SK-N-SH (cell line): ENCODE data around the gene PLCH1. TPM values are rescaled to one million over a fixed set of nuclear protein-coding genes. Genes with fewer than 3 reads are reported as not detected.

ENCODE experiments used
- CTCF ChIA-PET: fragments of 300-600, 350-600 bp; formaldehyde crosslinking; extraction: SDS; loops from one replicate; lab custom pipeline; 2021; lab: Yijun Ruan, JAX
- POLR2A ChIA-PET: fragments of 350-600 bp; sonication (Branson Sonifier 250); formaldehyde crosslinking; extraction: SDS; loops from one replicate; lab custom pipeline; 2020; ENCODE audit warnings: antibody characterized with exemption, inconsistent platforms; lab: Yijun Ruan, JAX
- DNase-seq: peaks from one replicate; pipeline ENCODE4 v3.0.0; 2012
- H2AFZ ChIP-seq: fragments of 200-600 bp; sonication (generic); 2 replicates; pipeline ENCODE4 v1.8.1; 2016; ENCODE audit warnings: antibody characterized with exemption, mild to moderate bottlenecking, low read depth
- H3F3A ChIP-seq: fragments of 200-600 bp; sonication (generic); replicated peaks from 2 replicates; pipeline ENCODE3; 2016; ENCODE audit warnings: antibody characterized with exemption, mild to moderate bottlenecking; ENCODE audit not compliant: insufficient read depth
- H3K27ac ChIP-seq, 2 experiments: fragments of 200-500 bp in 1 of 2; fragments of 200-600 bp in 1 of 2; sonication (Bioruptor generic) in 1 of 2; sonication (generic), shearing (Covaris generic) in 1 of 2; 2 replicates each; pipeline versions ENCODE4 v1.5.1 to v1.6.1; 2014 to 2016; ENCODE audit warnings: low read depth in 2 of 2, inconsistent platforms in 1 of 2, low read length in 1 of 2, mild to moderate bottlenecking in 1 of 2, mixed read lengths in 1 of 2
- H3K27me3 ChIP-seq: fragments of 200-600 bp; sonication (generic), shearing (Covaris generic); 2 replicates; pipeline ENCODE4 v1.6.1; 2016; ENCODE audit warnings: mixed run types; ENCODE audit not compliant: insufficient read depth
- H3K36me3 ChIP-seq, 2 experiments: fragments of 200-500 bp in 1 of 2; fragments of 200-600 bp in 1 of 2; sonication (Bioruptor generic) in 1 of 2; sonication (generic) in 1 of 2; replicated peaks in 1 of 2; 2 replicates each; pipeline versions ENCODE3 to v1.5.1; 2014 to 2016; ENCODE audit warnings: low read length in 1 of 2, mild to moderate bottlenecking in 1 of 2; ENCODE audit not compliant: insufficient read depth in 2 of 2, control insufficient read depth in 1 of 2
- H3K4me1 ChIP-seq, 2 experiments: fragments of 200-500 bp in 1 of 2; fragments of 200-600 bp in 1 of 2; sonication (Bioruptor generic) in 1 of 2; sonication (generic), shearing (Covaris generic) in 1 of 2; 2 replicates each; pipeline versions ENCODE4 v1.5.1 to v1.6.1; 2014 to 2016; ENCODE audit warnings: low read depth in 1 of 2, low read length in 1 of 2, mixed run types in 1 of 2; ENCODE audit not compliant: insufficient read depth in 2 of 2, control insufficient read depth in 1 of 2
- H3K4me2 ChIP-seq: fragments of 200-600 bp; sonication (generic), shearing (Covaris generic); 2 replicates; pipeline ENCODE4 v1.6.1; 2017; ENCODE audit warnings: mixed run types
- H3K4me3 ChIP-seq, 2 experiments: fragments of 200-500 bp in 1 of 2; fragments of 200-600 bp in 1 of 2; sonication (Bioruptor generic) in 1 of 2; sonication (generic), shearing (Covaris generic) in 1 of 2; 2 replicates each; pipeline versions ENCODE4 v1.5.1 to v1.8.1; 2014 to 2016; ENCODE audit warnings: low read depth in 2 of 2, inconsistent platforms in 1 of 2, low read length in 1 of 2, mild to moderate bottlenecking in 1 of 2, mixed read lengths in 1 of 2, moderate library complexity in 1 of 2
- H3K79me2 ChIP-seq: fragments of 200-600 bp; sonication (generic); 2 replicates; pipeline ENCODE4 v1.8.1; 2017; ENCODE audit warnings: mild to moderate bottlenecking; ENCODE audit not compliant: insufficient read depth
- H3K9ac ChIP-seq: fragments of 200-600 bp; sonication (generic); 2 replicates; pipeline ENCODE4 v1.6.1; 2017; ENCODE audit warnings: mixed run types
- H3K9me2 ChIP-seq: fragments of 200-600 bp; sonication (generic); 2 replicates; pipeline ENCODE4 v1.6.1; 2017; ENCODE audit warnings: mixed run types
- H3K9me3 ChIP-seq: fragments of 200-600 bp; sonication (generic); 2 replicates; pipeline ENCODE4 v1.6.1; 2017; ENCODE audit warnings: mixed run types, mild to moderate bottlenecking, moderate library complexity
- H4K20me1 ChIP-seq: fragments of 200-600 bp; sonication (generic); 2 replicates; pipeline ENCODE4 v1.6.1; 2017; ENCODE audit warnings: mild to moderate bottlenecking, mixed run types; ENCODE audit not compliant: insufficient read depth
- FOSL2 ChIP-seq: IDR thresholded peaks from 2 replicates; pipeline ENCODE4 v1.4.0; 2012; ENCODE audit warnings: low read depth, mild to moderate bottlenecking, moderate library complexity, borderline replicate concordance
- FOXJ3 ChIP-seq: sonication (generic); formaldehyde crosslinking; IDR thresholded peaks from 2 replicates; pipeline ENCODE4 v1.5.1; 2020; ENCODE audit warnings: mild to moderate bottlenecking, missing genetic modification reagents
- GABPA ChIP-seq: IDR thresholded peaks from 2 replicates; pipeline ENCODE4 v1.4.0; 2012; ENCODE audit warnings: low read depth, mild to moderate bottlenecking
- GATA2 ChIP-seq: sonication (generic); formaldehyde crosslinking; IDR thresholded peaks from 2 replicates; pipeline ENCODE4 v1.5.0; 2020; ENCODE audit warnings: mild to moderate bottlenecking, missing genetic modification reagents
- JUND ChIP-seq: IDR thresholded peaks from 2 replicates; pipeline ENCODE4 v1.4.0; 2012
- NFIC ChIP-seq: IDR thresholded peaks from 2 replicates; pipeline ENCODE4 v1.4.0; 2012; ENCODE audit warnings: borderline replicate concordance
- POLR2AphosphoS5 ChIP-seq: IDR thresholded peaks from 2 replicates; pipeline ENCODE4 v1.6.1; 2012; ENCODE audit warnings: low read depth, low read length
- TCF12 ChIP-seq: IDR thresholded peaks from 2 replicates; pipeline ENCODE4 v1.4.0; 2012
- YY1 ChIP-seq: IDR thresholded peaks from 2 replicates; pipeline ENCODE4 v1.4.0; 2012; ENCODE audit warnings: low read depth, mild to moderate bottlenecking
- WGBS: methylation state at CpG from one replicate; pipeline ENCODE4 v1.1.6; 2017; ENCODE audit warnings: low lambda C conversion rate; 5-methylcytosine and 5-hydroxymethylcytosine counted together
- polyA plus RNA-seq, 3 experiments: library from polyadenylated mRNA; depleted of rRNA; stranded (reverse); fragments of >200 nt; gene quantifications; 2 replicates each; pipeline ENCODE4 v1.2.3, GENCODE V29; 2012
- TF ChIP-seq, protein P1 (sequence below): IDR thresholded peaks from 2 replicates; pipeline ENCODE4; 2012
- TF ChIP-seq, protein P2 (sequence below): IDR thresholded peaks from 2 replicates; pipeline ENCODE4 v1.6.1; 2012; ENCODE audit warnings: mild to moderate bottlenecking, low read depth, low read length, moderate library complexity

PLCH1 gene
- polyA plus RNA-seq, 1 of the 3 experiments (the other 2 are of a cell fraction), result 0.26 TPM

DNA sequence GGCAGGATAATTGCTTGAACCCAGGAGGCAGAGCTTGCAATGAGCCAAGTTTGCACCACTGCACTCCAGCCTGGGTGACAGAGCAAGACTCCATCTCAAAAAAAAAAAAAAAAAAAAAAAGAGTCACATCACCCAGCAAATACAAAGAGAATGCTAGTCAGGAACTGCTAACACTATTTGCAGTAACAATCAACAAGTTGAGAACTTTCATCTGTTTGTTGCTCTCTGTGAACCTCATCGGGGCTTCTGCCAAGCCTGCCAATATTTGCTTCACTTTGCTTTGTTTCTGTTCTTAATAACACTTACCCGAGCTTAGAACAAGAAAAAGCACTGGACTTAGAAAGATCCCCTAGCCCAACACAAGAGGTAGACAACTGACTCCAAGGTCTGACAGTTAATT lies 76.9 kb downstream of the PLCH1 start:
- ChIA-PET POLR2A (no interaction called here), CTCF (no interaction called here)

DNA sequence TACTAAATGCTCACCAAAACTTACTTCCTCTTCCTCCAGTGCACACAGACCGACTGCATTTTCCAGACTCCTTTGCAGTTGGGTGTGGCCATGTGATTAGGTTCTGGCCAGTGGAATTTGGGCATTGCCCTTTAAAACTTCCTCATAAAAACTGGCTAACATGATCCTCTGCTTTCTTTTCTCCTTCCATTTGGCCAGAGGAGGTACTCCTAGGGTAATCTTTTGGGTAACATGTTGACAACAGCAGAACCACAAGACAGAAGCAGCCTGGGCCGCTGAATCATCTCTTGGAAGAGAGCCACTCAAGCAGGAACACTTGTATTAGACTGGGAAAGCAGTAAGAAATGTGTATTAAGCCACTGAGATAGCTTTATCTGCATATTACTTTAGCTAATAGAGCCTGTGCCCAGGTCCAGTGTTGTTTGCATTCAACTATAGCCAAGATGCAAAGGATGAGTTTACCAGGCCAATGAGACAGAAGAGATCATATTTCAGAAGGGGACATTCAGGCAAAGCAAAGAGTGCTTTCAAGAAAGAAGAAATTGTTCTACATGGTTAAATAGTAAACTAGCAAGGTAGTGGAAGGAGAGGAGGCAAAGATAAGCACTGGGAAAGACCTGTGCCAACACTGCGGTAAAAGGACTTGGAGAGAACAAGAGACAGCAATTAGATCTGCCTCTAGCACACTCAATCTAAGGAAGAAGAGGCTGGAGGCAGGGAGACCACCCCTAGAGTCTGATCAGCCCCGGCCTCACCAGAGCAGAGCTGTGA lies 79.8 kb downstream of the PLCH1 start:
- peak overlapping the region in 1 of 2 experiments; percentile 8; a peak in 2 of 4 replicates for H3K27ac ChIP-seq
- ChIA-PET POLR2A (no interaction called here), CTCF (no interaction called here)
- H3K9me3 ChIP-seq, result no peaks in the 10 kb centered on the region
- no peak overlapping the region for H3K4me2 ChIP-seq
- no peaks in the 10 kb centered on the region for H3K9me2 ChIP-seq
- H4K20me1 ChIP-seq, result no peaks in the 10 kb centered on the region
- TF ChIP-seq POLR2AphosphoS5, result 0 out of 2 replicates have a peak, but pooled peaks have one; percentile 28
- TF ChIP-seq GATA2, result no peak
- TF ChIP-seq JUND, result peak; percentile 37; the same call in 1 of the 2 replicates
- TF ChIP-seq TCF12, result peak; percentile 68
- no peak for TF ChIP-seq FOXJ3 (CRISPR knock-in tag)
- TF ChIP-seq, protein P1, sequence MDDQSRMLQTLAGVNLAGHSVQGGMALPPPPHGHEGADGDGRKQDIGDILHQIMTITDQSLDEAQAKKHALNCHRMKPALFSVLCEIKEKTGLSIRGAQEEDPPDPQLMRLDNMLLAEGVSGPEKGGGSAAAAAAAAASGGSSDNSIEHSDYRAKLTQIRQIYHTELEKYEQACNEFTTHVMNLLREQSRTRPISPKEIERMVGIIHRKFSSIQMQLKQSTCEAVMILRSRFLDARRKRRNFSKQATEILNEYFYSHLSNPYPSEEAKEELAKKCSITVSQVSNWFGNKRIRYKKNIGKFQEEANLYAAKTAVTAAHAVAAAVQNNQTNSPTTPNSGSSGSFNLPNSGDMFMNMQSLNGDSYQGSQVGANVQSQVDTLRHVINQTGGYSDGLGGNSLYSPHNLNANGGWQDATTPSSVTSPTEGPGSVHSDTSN, result peak; percentile 42
- TF ChIP-seq FOSL2, result peak; percentile 45; the same call in 1 of the 2 replicates
- peak; percentile 46 for TF ChIP-seq NFIC
- H2AFZ ChIP-seq, result no peak overlapping the region
- H3K9ac ChIP-seq, result no peak overlapping the region
- WGBS, result 53% methylated on average over 4 of the region's 4 CpGs
- no peak for DNase-seq
- no peaks in the 10 kb centered on the region for H3K36me3 ChIP-seq
- H3K4me3 ChIP-seq, result no peak overlapping the region
- H3F3A ChIP-seq, result no peaks in the 10 kb centered on the region
- H3K27me3 ChIP-seq, result 0 out of 2 replicates have a peak, but pooled peaks cover 3% of the 10 kb centered on the region
- H3K4me1 ChIP-seq, result peaks cover 0 to 5% of the 10 kb centered on the region in 2 experiments; a peak in 1 of 4 replicates
- no peaks in the 10 kb centered on the region for H3K79me2 ChIP-seq

More for the DNA sequence above, 76.9 kb downstream of the PLCH1 start:
- DNase-seq, result no peak
- H3K9me3 ChIP-seq, result no peaks in the 10 kb centered on the region
- H3K4me2 ChIP-seq, result no peak overlapping the region
- H3K79me2 ChIP-seq, result no peaks in the 10 kb centered on the region
- no peaks in the 10 kb centered on the region for H3K9me2 ChIP-seq
- H3K9ac ChIP-seq, result no peak overlapping the region
- TF ChIP-seq, protein P2, sequence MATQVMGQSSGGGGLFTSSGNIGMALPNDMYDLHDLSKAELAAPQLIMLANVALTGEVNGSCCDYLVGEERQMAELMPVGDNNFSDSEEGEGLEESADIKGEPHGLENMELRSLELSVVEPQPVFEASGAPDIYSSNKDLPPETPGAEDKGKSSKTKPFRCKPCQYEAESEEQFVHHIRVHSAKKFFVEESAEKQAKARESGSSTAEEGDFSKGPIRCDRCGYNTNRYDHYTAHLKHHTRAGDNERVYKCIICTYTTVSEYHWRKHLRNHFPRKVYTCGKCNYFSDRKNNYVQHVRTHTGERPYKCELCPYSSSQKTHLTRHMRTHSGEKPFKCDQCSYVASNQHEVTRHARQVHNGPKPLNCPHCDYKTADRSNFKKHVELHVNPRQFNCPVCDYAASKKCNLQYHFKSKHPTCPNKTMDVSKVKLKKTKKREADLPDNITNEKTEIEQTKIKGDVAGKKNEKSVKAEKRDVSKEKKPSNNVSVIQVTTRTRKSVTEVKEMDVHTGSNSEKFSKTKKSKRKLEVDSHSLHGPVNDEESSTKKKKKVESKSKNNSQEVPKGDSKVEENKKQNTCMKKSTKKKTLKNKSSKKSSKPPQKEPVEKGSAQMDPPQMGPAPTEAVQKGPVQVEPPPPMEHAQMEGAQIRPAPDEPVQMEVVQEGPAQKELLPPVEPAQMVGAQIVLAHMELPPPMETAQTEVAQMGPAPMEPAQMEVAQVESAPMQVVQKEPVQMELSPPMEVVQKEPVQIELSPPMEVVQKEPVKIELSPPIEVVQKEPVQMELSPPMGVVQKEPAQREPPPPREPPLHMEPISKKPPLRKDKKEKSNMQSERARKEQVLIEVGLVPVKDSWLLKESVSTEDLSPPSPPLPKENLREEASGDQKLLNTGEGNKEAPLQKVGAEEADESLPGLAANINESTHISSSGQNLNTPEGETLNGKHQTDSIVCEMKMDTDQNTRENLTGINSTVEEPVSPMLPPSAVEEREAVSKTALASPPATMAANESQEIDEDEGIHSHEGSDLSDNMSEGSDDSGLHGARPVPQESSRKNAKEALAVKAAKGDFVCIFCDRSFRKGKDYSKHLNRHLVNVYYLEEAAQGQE, result no peak
- TF ChIP-seq YY1 (no peak), GABPA (no peak), JUND (no peak)
- no peak overlapping the region for H3K4me3 ChIP-seq
- no peak overlapping the region for H2AFZ ChIP-seq
- H3K27ac ChIP-seq, result no peak overlapping the region
- H3K4me1 ChIP-seq, result peaks cover 0 to 5% of the 10 kb centered on the region in 2 experiments; a peak in 1 of 4 replicates
- no peaks in the 10 kb centered on the region for H4K20me1 ChIP-seq
- 73% methylated on average over 2 of the region's 2 CpGs for WGBS
- no peaks in the 10 kb centered on the region for H3K36me3 ChIP-seq
- H3F3A ChIP-seq, result no peaks in the 10 kb centered on the region
- no peaks in the 10 kb centered on the region for H3K27me3 ChIP-seq
